K562 (cell line): ENCODE results near the gene THAP11. TPM values are rescaled to one million over a fixed set of nuclear protein-coding genes. Genes with fewer than 3 reads are reported as not detected.

ENCODE experiments used
- ADNP ChIP-seq: fragments of 200-800 bp; sonication (Bioruptor generic); IDR thresholded peaks from 2 replicates; pipeline ENCODE4 v1.6.1; 2016; ENCODE audit warnings: missing genetic modification characterization, missing compliant biosample characterization
- GTF2E2 ChIP-seq: fragments of 200-800 bp; sonication (Bioruptor generic); IDR thresholded peaks from 2 replicates; pipeline ENCODE4 v1.6.1; 2016; ENCODE audit warnings: missing genetic modification characterization, missing compliant biosample characterization
- MAX ChIP-seq: sonication (generic); formaldehyde crosslinking; IDR thresholded peaks from 2 replicates; pipeline ENCODE4 v1.9.0; 2022; ENCODE audit warnings: mild to moderate bottlenecking, missing genetic modification reagents
- MBD1 ChIP-seq: fragments of 250-450 bp; sonication (Bioruptor Pico); IDR thresholded peaks from 2 replicates; pipeline ENCODE4 v1.8.0; 2022; ENCODE audit warnings: inconsistent platforms
- NFE2 ChIP-seq: IDR thresholded peaks from 2 replicates; pipeline ENCODE4 v1.6.1; 2014; ENCODE audit warnings: antibody characterized with exemption, low read depth
- NONO ChIP-seq, 2 experiments: fragments of 200-400 bp in 1 of 2; fragments of 450-650 bp in 1 of 2; formaldehyde crosslinking in 1 of 2; IDR thresholded peaks; 2 replicates each; pipeline ENCODE4 v1.6.1; 2017; ENCODE audit warnings: low read depth in 2 of 2, mild to moderate bottlenecking in 2 of 2, moderate library complexity in 2 of 2, low read length in 1 of 2
- POLR3A ChIP-seq: IDR thresholded peaks from 2 replicates; pipeline ENCODE4 v1.6.1; 2011; ENCODE audit warnings: borderline replicate concordance, mild to moderate bottlenecking, moderate library complexity; ENCODE audit not compliant: insufficient read length, insufficient read depth; ENCODE audit errors: extremely low read depth
- TAL1 ChIP-seq: fragments of 450-650 bp; IDR thresholded peaks from 2 replicates; pipeline ENCODE4 v1.6.1; 2016; ENCODE audit warnings: mild to moderate bottlenecking
- ZBTB12 ChIP-seq: fragments of 250-450 bp; sonication (Bioruptor Pico); IDR thresholded peaks from 2 replicates; pipeline ENCODE4 v1.4.0; 2020
- ZBTB26 ChIP-seq: fragments of 450-650 bp; formaldehyde crosslinking; IDR thresholded peaks from 2 replicates; pipeline ENCODE4 v1.4.0; 2022; ENCODE audit warnings: missing genetic modification characterization
- ZBTB34 ChIP-seq: fragments of 250-450 bp; sonication (Bioruptor Pico); IDR thresholded peaks from 2 replicates; pipeline ENCODE4 v1.8.0; 2021; ENCODE audit warnings: mild to moderate bottlenecking, moderate library complexity
- ZFP36 ChIP-seq: fragments of 150-350 bp; IDR thresholded peaks from 2 replicates; pipeline ENCODE4 v1.6.1; 2018; ENCODE audit warnings: low read length, low read depth; ENCODE audit not compliant: partially characterized antibody
- ZHX1 ChIP-seq: fragments of 150-350 bp; conservative IDR thresholded peaks from 2 replicates; pipeline ENCODE4 v1.6.1; 2014; ENCODE audit warnings: low read length
- ZNF140 ChIP-seq: fragments of 250-450 bp; sonication (Bioruptor Pico); IDR thresholded peaks from 2 replicates; pipeline ENCODE4 v1.8.0; 2021; ENCODE audit warnings: moderate library complexity, mild to moderate bottlenecking, inconsistent platforms
- polyA plus RNA-seq, 8 experiments: library from polyadenylated mRNA; depleted of rRNA in 4 of 8; stranded (reverse) in 5 of 8; unstranded in 3 of 8; fragments of >200 nt; fragmentation: Nextera tagmentation in 2 of 8; fragmentation: Illumina TruSeq in 1 of 8; extraction: Ambion mirVana in 2 of 8; extraction: Trizol in 1 of 8; gene quantifications; 2 replicates each; pipeline versions ENCODE4 v1.2.1 to v1.2.3, GENCODE V29; 2011 to 2014; ENCODE audit warnings: inconsistent platforms in 1 of 8, missing spikeins in 1 of 8
- total RNA-seq, 7 experiments: library from RNA; depleted of rRNA in 6 of 7; stranded (reverse); fragments of >200 nt in 6 of 7; fragmentation: Illumina TruSeq in 2 of 7; extraction: Trizol in 2 of 7; gene quantifications; 2 replicates each; pipeline versions ENCODE4 v1.2.1 to v1.2.3, GENCODE V29; 2011 to 2021; ENCODE audit warnings: low replicate concordance in 1 of 7

The THAP11 gene
- total and polyA plus RNA-seq, 9 of the 15 experiments (the other 6 are each of a cell fraction or from before 2014, with no cell fraction given), result 2.4 to 31.6 (median 21.4) TPM

- TF ChIP-seq MBD1 (CRISPR knock-in tag) (no peak), GTF2E2 (tag) (no peak), ZBTB26 (no peak), ZNF140 (no peak), ZFP36 (no peak), NFE2 (no peak), TAL1 (no peak), MAX (peak; percentile 79), ZHX1 (peak; percentile 20; the same call in 1 of the 2 replicates), POLR3A (no peak), ZBTB12 (no peak), NONO (IDR thresholded peaks at IDR 0.05; ENCODE audit: low read depth in 2 of 2, low read length in 1 of 2) (no peak; a peak in 1 of 4 replicates), ZBTB34 (CRISPR knock-in tag) (no peak), ADNP (tag) (no peak)
Measured at GRCh38 chr16:67872631-67873434, 30.7 kb downstream of the THAP11 start, which contains the start of gene EDC4 (continued).
